ENCODE data around the gene ATF4. TPM values are rescaled to one million over a fixed set of nuclear protein-coding genes. Genes with fewer than 3 reads are reported as not detected.
A peak's percentile ranks its signal among the peaks of the same experiment; 100 is the strongest.

The ATF4 gene
- polyA plus RNA-seq, 12 donors, result 294 to 376 (median 332) TPM; not detected in 1

DNA sequence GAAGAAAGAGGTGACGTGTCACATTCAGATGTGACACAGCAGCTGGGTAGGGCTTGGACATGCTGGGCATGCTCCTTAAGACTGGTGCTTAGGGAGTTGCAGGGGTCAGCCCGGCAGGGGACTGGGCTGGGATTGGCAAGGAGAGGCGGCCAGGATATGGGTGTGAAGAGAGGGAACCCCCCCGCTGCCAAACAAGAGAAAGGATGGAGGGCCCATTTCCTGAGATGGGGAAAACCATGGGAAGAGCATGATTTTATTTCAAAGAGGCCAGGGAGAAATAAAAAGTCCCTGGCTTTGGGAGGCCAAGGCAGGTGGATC, 5.3 kb downstream of the ATF4 start:
- DNase-seq, result no peak

DNA sequence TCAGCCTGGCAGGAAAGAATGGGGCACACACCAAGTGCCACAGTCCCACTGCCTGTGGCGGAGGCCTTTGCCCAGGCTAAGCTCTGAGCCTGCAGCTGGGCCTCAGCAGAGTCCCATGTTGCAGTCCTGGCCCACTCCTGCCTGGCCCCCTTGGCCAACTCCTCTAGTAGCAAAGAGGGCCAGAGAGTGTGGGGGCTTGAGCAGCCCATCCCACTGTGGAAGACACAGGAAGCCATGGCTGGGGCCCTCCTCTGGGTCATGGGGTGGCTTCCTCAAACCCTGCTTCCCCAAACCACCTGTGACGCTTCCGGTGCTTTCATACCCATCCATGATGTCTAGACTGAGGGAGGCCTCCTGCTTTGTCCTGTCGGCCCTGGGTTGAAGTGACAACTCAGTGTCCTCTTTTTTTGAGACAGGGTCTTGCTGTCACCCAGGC, 6.4 kb downstream of the ATF4 start:
- DNase-seq, result no peak

GRCh38 chr22:39527481-39527961, 7.2 kb downstream of the ATF4 start:
- no peak for DNase-seq

GRCh38 chr22:39528080-39528661, 7.8 kb downstream of the ATF4 start:
- no peak for DNase-seq

GRCh38 chr22:39528681-39529486, 8.5 kb downstream of the ATF4 start:
- DNase-seq, result peak; percentile 91

DNA sequence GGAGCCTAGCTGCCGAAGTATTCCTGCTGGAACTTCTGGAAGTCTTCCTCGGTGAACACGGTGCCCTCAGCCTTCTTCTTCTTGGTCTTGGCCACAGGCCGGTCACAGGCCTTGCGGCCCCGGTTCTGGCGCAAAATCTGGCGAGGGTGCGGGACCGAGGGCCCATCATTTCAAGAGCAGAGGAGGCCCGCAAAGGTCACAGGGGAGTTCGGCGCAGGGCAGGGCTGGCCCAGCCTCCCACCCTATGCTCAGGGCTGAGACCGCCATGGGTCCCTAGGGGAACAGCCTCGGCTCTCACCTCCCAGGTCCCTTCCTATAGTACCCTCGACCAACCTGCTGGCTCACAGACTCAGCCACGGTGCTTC, 9.1 kb downstream of the ATF4 start:
- DNase-seq, result no peak

- DNase-seq, result no peak
Observed at GRCh38 chr22:39530116-39530515, 9.8 kb downstream of the ATF4 start.

DNA sequence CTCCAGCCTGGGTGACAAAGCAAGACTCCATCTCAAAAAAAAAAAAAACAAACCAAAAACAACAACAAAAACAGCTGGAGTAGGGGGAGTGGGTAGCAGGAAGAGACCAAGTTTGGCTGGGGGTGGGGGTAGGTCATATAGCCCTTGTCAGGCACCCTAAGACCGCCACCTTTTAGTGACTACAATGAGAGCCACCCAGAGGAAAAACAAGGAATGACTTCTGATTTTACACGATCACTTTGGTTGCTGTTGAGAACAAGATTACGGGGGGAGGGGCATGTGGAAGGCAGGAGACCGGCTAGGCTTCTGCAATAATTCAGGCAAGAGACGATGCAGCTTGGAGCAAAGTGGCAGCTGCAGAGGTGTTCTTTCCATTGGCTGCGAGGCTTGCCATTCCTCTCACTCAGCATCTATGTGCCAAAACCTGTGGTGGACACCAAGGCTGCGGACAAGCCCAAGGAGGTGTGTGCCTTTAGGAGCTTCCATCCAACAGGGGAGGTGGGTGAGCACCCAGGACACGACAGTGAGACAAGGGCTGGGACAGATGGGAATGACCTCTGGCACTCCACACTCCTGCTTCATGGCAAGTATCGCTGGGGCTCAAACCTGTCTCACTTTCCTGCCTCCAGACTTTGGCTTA, 10.4 kb downstream of the ATF4 start:
- no peak for DNase-seq

GRCh38 chr22:39532215-39533073, 12.1 kb downstream of the ATF4 start, which contains the start of gene RPS19BP1:
Gene RPS19BP1, minus strand, starts transcription at chr22:39532748. Its CDS starts 10 bp downstream, at chr22:39532738.
- peak; percentile 100 for DNase-seq

- DNase-seq, result no peak
Observed at GRCh38 chr22:39534092-39534506, 13.7 kb downstream of the ATF4 start.

DNA sequence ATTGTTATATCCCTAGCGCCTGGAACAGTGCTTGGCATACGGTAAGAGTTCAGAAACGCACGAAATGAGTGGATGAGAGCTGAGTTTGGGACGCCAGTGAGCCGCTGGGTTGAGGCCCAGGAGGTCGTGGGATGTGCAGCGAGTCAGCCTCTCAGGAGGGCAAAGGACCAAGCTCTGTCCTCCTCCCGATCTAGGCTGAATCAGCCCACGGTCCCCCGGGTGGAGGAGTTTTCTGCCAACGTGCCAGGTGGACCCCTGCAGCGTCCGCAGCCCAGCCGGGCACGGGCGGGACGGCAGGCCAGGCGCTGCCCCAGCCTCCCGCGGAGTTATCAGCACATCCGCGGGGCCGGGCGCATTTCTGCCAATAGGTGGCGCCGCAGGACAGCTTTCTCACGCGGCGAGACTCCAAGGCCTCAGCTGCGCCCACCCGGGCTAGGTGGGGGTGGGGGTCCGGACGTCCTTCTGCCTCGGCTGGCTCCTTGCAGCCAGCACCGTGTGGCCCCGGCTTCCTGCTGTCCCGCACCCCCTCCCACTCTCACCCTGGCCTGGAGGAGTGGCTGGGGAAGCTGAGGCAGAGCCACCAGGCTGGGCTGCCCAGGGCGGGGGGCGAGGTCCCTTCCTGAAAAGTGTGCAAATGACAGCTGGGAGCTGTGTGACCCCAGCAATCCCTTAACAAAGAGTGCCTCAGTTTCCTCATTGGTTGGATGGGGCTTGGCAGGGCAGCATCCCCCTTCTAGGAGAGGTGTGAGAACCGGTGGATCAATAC, 14.4 kb downstream of the ATF4 start:
- peak; percentile 82 for DNase-seq

DNA sequence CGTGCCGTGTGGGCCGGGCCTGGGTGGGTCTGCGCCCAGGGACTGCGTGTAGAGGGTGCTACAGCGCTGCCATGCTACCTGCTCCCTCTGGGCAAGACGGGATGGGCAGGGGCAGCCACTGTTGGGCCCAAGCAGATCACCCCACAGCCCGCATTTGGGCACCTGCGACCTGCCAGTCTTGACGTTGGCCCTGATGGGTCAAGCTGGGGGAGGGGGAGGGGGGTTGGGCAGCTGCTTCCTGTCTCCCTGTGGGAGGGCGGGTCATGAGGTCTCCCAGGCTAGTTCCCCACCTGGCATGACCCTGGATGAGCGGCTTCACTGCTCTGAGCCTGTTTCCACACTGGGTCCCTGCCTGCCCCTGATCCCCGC, 15.0 kb downstream of the ATF4 start:
- DNase-seq, result no peak

DNA sequence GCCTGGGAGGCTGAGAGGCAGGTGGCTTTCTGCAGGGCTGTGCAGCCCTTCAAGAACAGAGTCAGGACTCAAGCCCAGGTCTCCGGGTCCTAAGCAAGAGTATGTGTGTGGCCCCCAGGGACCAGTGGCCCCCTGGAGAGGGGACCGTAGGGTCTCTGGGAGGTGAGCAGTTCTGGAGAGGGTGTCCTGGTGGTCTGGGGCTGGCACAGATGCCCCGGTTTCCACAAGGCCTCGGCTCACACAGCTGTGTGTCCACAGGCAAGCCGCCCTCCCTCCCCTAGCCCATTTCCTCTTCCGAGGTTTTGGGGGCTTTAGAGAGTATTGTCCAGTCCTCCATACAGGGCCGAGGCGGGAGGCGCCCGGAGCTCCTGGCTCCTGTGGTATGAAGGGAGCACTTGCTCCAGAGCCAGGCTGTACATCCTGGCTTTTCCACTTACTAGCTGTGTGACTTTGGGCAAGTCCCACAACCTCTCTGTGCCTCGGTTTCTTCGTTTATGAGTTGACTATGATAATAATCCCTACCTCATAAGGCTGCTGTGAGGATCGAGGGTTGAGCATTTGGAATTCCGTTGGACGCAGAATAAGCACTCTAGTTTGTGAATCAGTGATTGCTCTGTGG, 15.6 kb downstream of the ATF4 start:
- DNase-seq, result no peak

DNA sequence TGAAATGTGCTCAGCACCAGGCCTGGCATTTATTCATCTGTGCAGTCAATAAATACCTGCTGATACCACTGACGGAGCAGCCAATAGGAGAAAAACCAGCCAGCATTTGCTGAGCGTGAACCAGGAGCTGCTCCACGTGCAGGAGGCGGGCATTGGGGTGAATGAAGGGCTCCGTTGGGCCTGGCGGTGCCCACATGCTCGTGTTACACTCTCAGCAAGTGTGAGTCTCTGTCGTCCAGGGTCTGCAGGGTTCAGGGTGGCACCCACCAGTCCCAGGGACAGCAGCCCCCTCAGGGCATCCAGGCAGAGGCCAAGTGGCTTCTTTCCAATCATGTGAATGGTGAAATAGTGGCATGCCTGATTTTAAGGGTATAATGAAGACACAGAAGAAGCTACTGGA, 16.3 kb downstream of the ATF4 start:
- DNase-seq, result no peak

- no peak for DNase-seq
Observed at GRCh38 chr22:39537975-39538374, 17.6 kb downstream of the ATF4 start.

- DNase-seq, result no peak
Observed at GRCh38 chr22:39543095-39543494, 22.7 kb downstream of the ATF4 start.

DNA sequence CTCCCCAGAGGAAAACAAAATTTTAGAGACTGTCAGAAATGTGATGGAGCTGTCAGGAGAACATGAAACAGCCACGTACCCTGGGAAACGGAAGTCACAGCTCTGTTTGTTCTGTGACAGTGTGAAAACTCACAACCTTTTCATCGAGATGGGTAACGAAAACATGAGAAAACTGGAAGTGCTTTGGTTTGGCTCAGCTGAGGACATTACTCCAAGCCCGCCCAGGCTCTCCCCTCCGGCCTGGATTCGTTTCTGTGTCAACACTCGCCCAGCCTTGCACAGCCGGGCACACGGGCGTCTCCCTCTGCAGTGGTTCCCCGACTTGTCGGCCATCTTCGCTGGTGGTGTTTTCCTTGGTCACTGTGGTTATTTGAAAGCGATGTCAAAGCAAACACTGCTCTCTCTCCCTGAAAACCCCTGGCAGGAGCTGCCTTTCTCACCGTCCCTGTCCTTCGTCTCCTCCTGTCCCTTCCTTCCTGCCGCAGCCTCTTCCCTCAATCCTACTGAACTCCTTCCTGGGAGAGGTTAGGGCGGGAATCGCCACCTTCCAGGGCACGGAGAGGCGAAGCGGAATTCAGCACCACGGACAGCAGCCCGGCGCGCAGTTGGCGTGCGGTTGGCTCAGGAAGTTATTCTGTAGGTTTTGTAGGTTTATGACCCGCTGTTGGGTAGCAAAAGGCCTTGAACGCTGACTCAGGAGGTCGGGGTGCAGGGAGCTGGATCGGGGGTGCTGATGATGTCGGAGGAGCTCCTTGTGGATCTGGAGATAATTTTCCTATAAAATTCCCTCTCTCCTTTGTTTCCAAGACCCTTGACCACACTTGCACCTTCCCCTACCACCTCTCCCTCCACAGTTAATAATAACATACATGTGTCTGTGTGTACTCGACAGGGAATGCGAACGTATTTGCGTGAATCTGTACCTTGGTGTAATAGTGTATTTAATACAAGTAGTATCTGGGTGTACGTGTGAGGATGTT, 25.3 kb downstream of the ATF4 start:
- DNase-seq, result peak; percentile 69

GRCh38 chr22:39546889-39547586, 26.7 kb downstream of the ATF4 start:
- DNase-seq, result no peak

DNA sequence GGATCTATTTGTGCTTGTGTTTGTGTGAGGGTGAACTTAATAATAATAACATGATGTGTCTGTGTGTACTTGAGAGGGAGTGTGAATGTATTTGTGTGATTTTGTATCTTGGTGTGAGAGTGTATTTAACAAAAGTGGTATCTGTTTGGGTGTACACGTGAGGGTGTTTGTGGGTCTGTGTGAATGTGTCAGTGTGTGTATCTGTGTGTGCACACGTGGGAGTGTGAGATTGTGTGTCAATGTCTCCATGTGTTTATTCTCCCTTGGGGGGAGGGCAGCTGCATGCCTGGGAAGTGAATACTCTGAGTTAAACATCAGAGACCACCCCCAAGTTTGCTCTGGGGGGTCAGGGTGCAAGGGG, 27.2 kb downstream of the ATF4 start:
- DNase-seq, result no peak
